Cardiac fibroblast (primary cell): Measurements from ENCODE around the gene IRF2BPL.

Experiments
- DNase-seq, 2 donors: peaks; one replicate each; pipeline versions ENCODE4 v3.0.0 to v3.0.0-alpha.2; 2010; ENCODE audit warnings: low read depth in 2 of 2
- H3K4me3 ChIP-seq, 2 donors: replicated peaks in 1 of 2; 1 replicate in 1 of 2; 2 replicates in 1 of 2; pipeline ENCODE4 v1.5.1; 2011; ENCODE audit warnings: low read depth in 2 of 2, low read length in 2 of 2, mild to moderate bottlenecking in 2 of 2, moderate library complexity in 1 of 2
- TF ChIP-seq, protein P1 (sequence below): IDR thresholded peaks from one replicate; pipeline ENCODE4 v1.5.1; 2011; ENCODE audit warnings: low read depth, mild to moderate bottlenecking, low read length, inconsistent platforms

The IRF2BPL gene

DNA sequence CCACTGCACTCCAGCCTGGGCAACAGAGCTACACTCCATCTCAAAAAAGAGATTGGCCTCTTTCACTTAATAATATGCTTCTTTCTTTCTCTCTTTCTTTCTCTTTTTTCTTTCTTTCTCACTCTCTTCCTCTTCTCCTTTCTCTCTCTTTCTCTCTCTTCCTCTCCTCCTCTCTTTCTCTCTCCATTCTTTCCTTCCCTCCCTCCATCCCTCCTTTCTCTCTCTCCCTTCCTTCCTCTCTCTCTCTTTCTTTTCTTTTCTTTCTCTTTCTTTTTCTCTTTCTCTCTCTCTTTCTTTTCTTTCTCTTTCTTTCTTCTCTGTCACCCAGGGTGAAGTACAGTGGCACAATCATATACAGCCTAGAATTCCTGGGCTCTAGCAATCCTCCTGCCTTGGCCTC is 38.4 kb downstream of the IRF2BPL start:
- no peak for DNase-seq
- no peak overlapping the region for H3K4me3 ChIP-seq
- TF ChIP-seq, protein P1, sequence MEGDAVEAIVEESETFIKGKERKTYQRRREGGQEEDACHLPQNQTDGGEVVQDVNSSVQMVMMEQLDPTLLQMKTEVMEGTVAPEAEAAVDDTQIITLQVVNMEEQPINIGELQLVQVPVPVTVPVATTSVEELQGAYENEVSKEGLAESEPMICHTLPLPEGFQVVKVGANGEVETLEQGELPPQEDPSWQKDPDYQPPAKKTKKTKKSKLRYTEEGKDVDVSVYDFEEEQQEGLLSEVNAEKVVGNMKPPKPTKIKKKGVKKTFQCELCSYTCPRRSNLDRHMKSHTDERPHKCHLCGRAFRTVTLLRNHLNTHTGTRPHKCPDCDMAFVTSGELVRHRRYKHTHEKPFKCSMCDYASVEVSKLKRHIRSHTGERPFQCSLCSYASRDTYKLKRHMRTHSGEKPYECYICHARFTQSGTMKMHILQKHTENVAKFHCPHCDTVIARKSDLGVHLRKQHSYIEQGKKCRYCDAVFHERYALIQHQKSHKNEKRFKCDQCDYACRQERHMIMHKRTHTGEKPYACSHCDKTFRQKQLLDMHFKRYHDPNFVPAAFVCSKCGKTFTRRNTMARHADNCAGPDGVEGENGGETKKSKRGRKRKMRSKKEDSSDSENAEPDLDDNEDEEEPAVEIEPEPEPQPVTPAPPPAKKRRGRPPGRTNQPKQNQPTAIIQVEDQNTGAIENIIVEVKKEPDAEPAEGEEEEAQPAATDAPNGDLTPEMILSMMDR, result no peak

DNA sequence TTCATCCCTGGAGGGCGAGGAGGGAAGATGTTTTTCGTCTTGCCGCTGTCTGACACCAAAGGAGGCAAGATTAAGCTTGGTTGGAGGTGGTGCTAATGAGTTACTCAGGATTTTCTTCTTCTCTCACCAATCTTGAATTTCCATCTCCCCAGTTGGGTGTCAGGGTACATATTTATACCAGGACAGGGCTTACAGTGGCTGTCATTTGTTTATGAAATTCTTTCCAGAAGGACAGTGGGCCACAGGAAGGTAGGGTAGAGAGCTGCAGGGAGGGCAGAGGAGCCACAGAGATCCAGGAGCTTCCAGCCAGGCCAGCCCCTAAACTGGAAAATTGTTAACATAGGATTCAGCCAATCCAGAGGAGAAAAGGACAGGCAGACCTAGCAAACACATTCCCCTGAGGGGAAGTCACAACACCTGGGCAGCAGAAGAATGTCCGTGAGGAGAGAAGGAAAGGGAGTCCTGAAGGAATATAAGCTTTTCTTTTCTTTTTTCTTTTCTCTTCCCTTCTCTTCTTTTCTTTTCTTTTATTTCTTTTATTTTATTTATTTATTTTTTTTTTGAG is 40.5 kb downstream of the IRF2BPL start:
- TF ChIP-seq, protein P1, result no peak
- no peak for DNase-seq
- H3K4me3 ChIP-seq, result no peak overlapping the region

DNA sequence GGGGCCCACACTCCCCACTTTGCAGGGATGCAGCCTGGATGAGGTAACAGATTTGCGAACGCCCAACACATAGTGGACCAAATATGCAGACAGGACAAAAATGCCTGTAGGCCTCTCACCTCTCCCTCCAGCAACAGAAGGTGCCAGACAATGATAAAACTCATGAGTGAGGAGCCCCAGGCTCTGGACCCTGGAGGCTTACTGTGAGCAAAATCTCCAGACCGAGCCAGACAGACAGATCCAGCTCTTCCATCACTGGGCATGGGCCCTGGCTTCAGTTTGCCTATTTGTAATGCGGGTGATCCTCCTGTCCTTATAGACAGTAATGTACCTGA is 42.3 kb downstream of the IRF2BPL start:
- DNase-seq, result no peak
- TF ChIP-seq, protein P1, result no peak
- H3K4me3 ChIP-seq, result no peak overlapping the region

DNA sequence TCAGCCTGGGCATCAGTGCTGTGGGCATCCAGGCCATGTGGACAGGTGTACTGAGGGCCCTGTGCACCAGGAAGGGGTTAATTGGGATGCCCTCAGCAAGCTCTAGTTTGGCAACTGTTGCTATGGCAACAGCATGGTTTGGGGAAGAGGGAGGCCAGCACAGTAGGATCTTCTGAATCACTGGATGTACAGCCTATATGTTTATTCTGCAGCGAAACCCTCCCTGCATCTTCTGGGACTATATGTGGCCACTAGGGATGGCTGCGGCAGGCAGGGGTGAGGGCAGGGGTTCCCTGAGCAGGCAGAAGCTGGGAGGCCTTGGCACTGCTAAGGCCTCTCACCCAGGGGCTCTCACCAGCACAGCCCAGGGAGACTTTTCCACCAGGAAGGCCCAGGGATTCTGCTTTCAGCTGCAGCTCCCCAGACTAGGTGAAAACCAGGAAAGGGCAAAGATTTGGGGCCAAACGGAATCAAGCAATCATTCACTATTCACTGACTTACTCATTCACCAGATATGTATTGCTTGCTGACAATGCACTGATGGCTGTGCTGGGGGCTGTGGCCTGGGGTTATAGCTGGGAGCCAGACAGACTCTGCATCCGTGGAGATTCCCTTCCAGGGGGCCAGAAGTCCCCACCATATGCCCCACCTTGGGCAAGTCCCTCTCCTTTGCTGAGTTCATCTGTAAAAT is 42.8 kb downstream of the IRF2BPL start:
- TF ChIP-seq, protein P1, result no peak
- H3K4me3 ChIP-seq, result no peak overlapping the region
- DNase-seq, result no peak

DNA sequence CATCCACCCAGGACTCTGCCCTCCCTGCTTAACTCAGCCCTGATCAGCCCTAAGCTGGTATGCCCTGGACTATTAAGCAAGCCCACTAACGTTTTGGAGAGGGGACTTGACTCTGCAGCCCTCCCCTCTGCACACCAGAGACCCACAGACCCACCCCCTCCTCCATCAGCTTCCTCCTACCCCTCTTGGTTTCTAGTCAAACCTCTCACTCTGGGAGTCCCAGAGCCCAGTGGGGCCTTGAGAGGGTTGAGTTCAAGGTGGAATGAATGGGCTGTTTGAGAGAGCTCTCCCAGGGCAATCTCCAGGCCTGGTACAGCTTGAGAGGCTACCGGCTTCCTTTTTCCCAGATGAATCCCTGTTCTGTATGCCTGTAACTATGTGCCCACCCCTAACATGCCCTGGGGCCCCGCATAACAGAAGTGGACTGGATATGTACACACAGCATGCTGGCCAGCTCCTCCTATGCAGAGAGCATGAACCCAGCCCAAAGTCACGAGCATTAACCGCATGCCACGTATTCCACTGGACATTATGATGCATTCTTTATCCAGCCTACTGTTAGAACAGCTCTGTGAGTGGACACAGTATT is 43.6 kb downstream of the IRF2BPL start:
- peak in 1 of 2 donors; percentile 59 for DNase-seq
- no peak overlapping the region for H3K4me3 ChIP-seq
- TF ChIP-seq, protein P1, result no peak

DNA sequence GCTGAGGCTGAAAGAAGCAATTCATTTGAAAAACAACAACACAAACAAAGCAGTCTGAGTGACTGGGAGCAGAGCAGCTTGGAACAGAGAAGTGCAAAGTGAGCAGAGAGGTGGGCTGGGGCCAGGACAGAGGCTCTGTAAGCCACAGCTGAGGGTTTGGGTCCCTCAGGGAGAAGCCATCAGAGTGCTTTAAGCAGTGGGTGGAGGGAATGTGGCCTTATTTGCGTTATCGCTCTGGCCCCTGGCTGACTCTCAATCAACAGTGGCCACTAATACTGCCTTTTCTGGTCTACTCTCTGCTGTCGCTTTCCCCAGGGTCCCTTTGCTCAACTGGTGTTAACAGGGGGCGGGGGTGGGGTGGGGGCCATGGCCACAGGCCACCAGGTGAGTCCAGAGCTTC is 44.2 kb downstream of the IRF2BPL start:
- no peak for DNase-seq
- no peak overlapping the region for H3K4me3 ChIP-seq
- TF ChIP-seq, protein P1, result no peak
